GM13976 (cell line): ENCODE measurements around the gene PLA2G5.
A peak's percentile ranks its signal among the peaks of the same experiment; 100 is the strongest.
"Not testable (repeated sequence)": the region's sequence is repeated elsewhere in the genome, so short reads cannot be mapped to it uniquely, and the experiment has no call there.

ENCODE experiments used
- DNase-seq: peaks from one replicate; pipeline ENCODE4 v3.0.0; 2012; ENCODE audit warnings: low spot score
- in situ Hi-C: fragments of 300-500 bp; cut with MboI; formaldehyde crosslinking; loops from one replicate; pipeline ENCODE4 v1.12.0; 2022; ENCODE audit warnings: low sequenced_read_pairs, mixed read lengths, inconsistent platforms; ENCODE audit not compliant: unreplicated experiment
- TF ChIP-seq, protein P1 (sequence below): IDR thresholded peaks from 2 replicates; pipeline ENCODE4 v1.5.1; 2012; ENCODE audit warnings: borderline replicate concordance, mild to moderate bottlenecking; ENCODE audit not compliant: insufficient read depth; ENCODE audit errors: extremely low read depth, missing control alignments, control extremely low read depth

Gene PLA2G5, protein sequence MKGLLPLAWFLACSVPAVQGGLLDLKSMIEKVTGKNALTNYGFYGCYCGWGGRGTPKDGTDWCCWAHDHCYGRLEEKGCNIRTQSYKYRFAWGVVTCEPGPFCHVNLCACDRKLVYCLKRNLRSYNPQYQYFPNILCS

DNA sequence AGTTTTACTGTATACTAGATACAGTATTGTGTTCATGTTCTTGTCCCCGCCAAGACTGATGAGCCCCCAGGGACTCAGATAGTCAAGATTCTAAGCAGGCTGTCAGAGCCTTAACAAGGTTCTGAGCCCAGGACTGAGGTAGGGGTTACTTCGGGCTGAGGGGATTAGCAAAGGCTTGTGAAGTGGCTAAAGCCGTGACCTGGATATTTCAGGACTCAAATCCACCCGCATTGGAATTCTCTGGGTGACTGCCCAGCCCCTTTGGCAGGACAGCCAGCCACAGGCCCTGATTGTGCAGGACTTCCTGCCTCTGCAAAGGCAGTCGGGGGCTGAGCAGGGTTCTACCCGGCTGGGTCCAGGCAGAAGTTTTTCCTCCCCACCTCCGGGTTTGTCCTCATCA lies at the start of gene PLA2G5:
Gene PLA2G5, plus strand, starts transcription at position 321 of the 400 bp plus-strand sequence. CDS start 14,637 bp downstream, outside the sequence.
- in situ Hi-C loops: no loop called here
- DNase-seq: peak; percentile 3
- TF ChIP-seq, protein P1, sequence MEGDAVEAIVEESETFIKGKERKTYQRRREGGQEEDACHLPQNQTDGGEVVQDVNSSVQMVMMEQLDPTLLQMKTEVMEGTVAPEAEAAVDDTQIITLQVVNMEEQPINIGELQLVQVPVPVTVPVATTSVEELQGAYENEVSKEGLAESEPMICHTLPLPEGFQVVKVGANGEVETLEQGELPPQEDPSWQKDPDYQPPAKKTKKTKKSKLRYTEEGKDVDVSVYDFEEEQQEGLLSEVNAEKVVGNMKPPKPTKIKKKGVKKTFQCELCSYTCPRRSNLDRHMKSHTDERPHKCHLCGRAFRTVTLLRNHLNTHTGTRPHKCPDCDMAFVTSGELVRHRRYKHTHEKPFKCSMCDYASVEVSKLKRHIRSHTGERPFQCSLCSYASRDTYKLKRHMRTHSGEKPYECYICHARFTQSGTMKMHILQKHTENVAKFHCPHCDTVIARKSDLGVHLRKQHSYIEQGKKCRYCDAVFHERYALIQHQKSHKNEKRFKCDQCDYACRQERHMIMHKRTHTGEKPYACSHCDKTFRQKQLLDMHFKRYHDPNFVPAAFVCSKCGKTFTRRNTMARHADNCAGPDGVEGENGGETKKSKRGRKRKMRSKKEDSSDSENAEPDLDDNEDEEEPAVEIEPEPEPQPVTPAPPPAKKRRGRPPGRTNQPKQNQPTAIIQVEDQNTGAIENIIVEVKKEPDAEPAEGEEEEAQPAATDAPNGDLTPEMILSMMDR: no peak

DNA sequence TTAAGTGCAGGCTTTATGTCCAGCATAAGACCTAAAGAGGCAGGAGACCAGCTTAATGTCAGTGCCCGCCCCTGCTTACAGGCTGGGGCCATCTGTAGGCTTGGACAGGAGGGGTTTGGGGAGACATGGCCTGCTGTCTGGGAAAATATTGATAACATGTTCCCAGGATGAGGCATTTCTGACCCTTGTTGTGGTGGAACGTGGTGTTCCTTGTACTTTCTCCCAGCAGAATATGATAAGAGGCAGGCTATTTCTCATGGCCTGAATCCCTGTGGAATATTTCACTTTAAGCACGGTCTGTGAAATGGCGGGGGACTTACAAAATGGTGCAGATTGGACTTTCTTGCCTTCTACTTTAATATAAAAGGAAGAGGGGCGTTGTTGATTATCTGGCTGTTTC lies 41.9 kb upstream of the PLA2G5 start:
- TF ChIP-seq, protein P1: no peak
- in situ Hi-C loops: no loop called here
- DNase-seq: no peak

DNA sequence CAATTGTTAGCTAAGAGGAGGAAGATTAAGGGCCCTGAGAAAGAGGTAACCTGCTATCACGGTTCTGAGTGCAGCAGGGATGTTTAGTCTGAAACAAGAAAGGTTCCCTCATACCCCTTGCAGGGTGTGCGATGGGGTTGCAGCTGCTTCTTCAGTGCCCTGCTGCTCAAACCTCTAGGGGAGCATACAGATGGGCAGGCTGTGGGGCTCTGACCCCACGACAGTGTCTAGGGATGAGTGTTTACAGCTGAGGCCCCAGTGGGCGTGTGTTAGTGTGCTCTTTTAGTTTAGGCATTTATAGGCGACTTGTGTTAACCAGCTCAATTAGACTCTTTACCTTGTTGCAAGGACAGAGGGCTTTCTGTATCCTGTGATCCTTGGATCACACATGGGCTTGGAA lies 41.3 kb upstream of the PLA2G5 start:
- TF ChIP-seq, protein P1: no peak
- DNase-seq: no peak
- in situ Hi-C loops: no loop called here

DNA sequence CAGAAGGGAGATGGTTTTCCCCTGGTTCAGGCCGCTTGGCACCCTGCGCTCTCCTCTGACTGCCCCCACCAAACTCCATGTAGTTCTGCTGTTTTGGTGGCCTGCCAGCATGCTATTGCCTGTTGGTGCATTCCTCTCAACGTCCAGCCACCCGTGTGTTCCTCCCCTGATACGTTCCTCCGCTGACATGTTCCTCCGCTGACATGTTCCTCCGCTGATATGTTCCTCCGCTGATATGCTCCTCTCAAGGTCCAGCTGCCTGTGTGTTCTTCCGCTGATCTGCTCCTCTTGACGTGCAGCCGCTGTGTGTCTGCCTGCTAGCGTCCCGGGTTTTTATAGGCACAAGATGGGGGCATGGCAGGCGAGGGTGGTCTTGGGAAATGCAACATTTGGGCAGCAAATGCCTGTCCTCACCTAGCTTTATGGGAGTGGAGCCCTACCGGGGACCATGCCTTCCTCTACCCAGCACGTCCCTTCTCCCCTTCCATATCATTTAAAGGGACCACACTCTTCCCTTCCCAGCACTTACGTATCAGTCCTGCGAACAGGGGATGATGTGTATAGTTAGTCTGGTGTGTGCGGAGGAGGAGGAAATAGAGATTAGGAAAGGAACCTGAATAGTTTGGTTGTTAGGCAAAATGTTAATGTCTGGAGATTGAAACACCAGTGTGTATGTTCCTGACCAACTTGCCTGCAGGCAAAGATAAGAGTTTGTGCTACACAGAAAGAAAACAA lies 40.6 kb upstream of the PLA2G5 start:
- TF ChIP-seq, protein P1: no peak
- DNase-seq: no peak
- in situ Hi-C loops: no loop called here

DNA sequence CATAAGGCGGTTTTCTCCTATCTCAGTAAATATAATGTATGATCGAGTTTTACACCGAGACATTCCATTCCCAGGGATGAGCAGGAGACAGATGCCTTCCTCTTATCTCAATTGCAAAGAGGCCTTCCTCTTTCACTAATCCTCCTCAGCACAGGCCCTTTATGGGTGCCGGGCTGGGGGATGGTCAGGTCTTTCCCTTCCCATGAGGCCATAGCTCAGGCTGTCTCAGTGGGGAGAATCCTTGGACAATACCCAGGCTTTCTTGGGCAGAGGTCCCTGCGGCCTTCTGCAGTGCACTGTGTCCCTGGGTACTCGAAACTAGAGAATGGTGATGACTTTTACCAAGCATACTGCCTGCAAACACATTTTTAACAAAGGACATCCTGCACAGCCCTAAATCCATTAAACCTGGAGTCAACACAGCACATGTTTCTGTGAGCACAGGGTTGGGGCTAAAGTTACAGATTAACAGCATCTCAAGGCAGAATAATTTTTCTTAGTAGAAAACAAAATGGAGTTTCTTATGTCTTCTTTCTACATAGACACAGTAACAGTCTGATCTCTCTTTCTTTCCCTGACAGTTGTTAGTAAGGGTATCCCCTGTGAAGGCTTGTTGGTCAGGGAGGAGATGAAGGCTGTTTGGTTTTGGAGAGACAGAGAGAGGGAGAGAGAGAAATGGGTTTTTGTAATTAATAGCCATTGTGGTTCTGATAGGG lies 39.4 kb upstream of the PLA2G5 start:
- DNase-seq, in situ Hi-C loops: not testable (repeated sequence)

DNA sequence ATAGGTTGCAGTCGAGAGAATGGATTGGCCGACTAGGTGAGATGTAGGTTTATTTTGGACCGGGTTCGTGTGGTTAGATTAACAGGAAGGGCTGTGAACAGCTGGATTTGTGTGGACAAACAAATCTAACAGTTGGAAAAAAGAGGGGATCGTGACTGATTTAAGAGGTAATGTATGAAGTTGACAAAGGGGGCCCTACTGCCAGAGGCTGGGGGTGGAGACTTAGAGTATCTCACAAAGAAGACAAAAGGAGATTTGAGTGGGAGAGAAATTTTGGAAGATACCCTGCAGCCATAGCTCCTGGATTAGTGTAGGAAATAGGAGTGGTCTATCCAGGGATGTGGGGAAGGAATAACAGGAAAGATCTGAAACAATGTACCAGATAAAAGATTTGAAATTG lies 38.8 kb upstream of the PLA2G5 start:
- TF ChIP-seq, protein P1: no peak
- in situ Hi-C loops: no loop called here
- no peak for DNase-seq

DNA sequence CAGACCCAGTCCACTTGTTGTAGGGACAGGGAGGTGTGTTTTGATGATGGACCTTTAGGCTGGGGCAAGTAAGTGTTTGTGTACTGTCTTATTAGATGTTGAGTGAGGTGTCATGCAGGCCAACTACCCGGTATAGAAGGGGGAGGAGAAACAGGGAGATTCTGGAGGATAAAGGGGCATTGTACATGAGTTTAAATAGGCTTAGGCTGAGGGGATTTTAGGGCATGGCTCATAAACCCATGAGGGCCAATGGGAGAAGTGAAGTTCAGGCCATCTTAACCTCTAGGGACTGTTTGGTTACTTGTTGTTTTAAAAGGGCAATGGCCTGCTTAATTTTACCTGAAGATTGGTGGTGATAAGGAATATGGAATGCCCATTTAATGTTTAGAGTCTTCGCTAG lies 38.2 kb upstream of the PLA2G5 start:
- TF ChIP-seq, protein P1: no peak
- no peak for DNase-seq
- in situ Hi-C loops: no loop called here
